Stimulated activated naive CD8-positive, alpha-beta T cell treated with anti-CD3 and anti-CD28 coated beads, Interleukin-15, amount 100 ng/mL, for 72 hours (primary cell): ENCODE data around the gene ZNF423.

ENCODE experiments used
- ATAC-seq: fragments of 150-1000 bp; cut with Tn5 transposase; 2 replicates; pipeline ENCODE4 v1.10.0; 2021; ENCODE audit warnings: mild to moderate bottlenecking, moderate library complexity
- DNase-seq, 2 donors: peaks; one replicate each; pipeline ENCODE4 v3.0.0; 2021 to 2022
- H3K27ac Mint-ChIP-seq, 2 donors: one replicate each; pipeline ENCODE4 v1.8.0; 2022; ENCODE audit warnings: mild to moderate bottlenecking in 2 of 2, mixed read lengths in 2 of 2, moderate library complexity in 2 of 2
- H3K27me3 Mint-ChIP-seq: one replicate; pipeline ENCODE4 v1.8.0; 2022; ENCODE audit warnings: mixed read lengths
- H3K4me1 Mint-ChIP-seq: one replicate; pipeline ENCODE4 v1.8.0; 2022; ENCODE audit warnings: mild to moderate bottlenecking, mixed read lengths
- H3K4me3 Mint-ChIP-seq, 2 donors: one replicate each; pipeline ENCODE4 v1.8.0; 2022; ENCODE audit warnings: mild to moderate bottlenecking in 2 of 2, mixed read lengths in 2 of 2, moderate library complexity in 1 of 2
- H3K9me3 Mint-ChIP-seq, 2 donors: one replicate each; pipeline ENCODE4 v1.8.0; 2022; ENCODE audit warnings: mixed read lengths in 2 of 2

ZNF423 gene

DNA sequence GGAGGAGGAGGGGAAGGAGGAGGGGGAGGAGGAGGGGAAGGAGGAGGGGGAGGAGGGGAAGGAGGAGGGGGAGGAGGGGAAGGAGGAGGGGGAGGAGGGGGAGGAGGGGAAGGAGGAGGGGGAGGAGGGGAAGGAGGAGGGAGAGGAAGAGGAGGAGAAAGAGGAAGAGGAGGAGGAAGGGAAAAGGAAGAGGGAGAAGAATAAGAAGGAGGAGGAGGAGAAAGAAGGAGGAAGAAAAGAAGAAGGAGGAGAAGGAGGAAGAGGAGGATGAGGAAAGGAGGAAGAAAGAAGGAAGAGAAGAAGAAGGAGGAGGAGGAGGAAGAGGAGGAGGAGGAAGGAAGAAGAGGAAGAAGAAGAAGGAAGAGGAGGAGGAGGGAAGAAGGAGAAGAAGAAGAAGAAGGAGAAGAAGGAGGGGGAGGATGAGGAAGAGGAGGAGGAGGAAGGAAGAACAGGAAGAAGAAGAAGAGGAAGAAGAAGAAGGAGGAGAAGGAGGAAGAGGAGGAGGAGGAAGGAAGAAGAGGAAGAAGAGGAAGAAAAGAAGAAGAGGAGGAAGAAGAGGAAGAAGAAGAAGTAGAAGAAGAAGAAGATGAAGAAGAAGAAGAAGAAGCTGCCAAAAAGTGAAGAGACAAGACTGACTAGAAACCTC, 378.5 kb downstream of the ZNF423 start:
- Mint-ChIP-seq H3K27ac (no peak overlapping the region), H3K4me1 (peaks cover under 1% of the 10 kb centered on the region), H3K4me3 (no peak overlapping the region), H3K27me3 (peaks cover under 1% of the 10 kb centered on the region), H3K9me3 (no peaks in the 10 kb centered on the region)
- ATAC-seq (no peak), DNase-seq (no peak)

DNA sequence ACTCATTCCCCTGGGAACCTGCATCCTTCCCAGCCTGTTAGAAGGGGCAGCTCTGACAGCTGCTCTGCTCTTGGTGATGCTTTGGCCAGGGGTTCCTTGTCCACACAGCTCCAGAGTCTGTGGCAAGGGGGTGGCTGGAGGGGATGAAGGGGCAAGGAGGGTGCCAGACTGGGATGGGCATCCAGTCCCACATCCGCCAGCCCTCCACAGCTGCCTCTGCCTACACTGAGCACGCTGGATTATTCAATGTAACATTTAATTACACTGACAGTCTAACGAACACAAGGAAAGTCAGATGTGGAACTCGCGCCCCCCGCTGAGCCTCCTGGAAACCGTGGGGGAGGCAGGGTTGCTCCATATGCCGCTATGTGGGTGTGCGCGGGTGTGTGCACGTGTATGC, 381.2 kb downstream of the ZNF423 start:
- no peaks in the 10 kb centered on the region for H3K27me3 Mint-ChIP-seq
- DNase-seq, result no peak
- ATAC-seq, result no peak

DNA sequence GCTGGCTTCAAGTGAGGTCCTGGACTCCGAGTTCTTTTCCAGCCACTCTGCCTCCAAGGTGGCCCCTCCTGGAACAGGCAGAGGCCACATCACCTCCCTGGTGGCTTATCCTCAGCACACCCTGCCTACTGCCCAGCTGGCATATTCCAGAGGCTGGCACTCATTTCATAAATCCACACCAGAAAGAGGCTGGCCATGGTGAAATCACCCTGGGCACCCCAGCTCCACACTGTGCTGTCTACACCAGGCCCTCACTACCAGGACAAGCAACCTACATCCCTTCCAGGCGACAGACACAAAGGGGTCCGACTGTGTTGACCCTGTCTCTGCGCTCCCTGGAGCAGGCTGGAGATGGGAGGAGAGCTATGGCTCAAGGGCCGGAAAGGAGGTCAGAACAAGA, 382.1 kb downstream of the ZNF423 start:
- DNase-seq (no peak), ATAC-seq (no peak)
- H3K4me1 Mint-ChIP-seq, result no peaks in the 10 kb centered on the region
- H3K4me3 Mint-ChIP-seq, result no peak overlapping the region
- no peaks in the 10 kb centered on the region for H3K9me3 Mint-ChIP-seq
- H3K27ac Mint-ChIP-seq, result no peak overlapping the region
- H3K27me3 Mint-ChIP-seq, result no peaks in the 10 kb centered on the region

More for the DNA sequence above, 381.2 kb downstream of the ZNF423 start:
- H3K4me3 Mint-ChIP-seq, result no peak overlapping the region
- H3K27ac Mint-ChIP-seq, result no peak overlapping the region
- H3K9me3 Mint-ChIP-seq, result no peaks in the 10 kb centered on the region
- H3K4me1 Mint-ChIP-seq, result no peaks in the 10 kb centered on the region

DNA sequence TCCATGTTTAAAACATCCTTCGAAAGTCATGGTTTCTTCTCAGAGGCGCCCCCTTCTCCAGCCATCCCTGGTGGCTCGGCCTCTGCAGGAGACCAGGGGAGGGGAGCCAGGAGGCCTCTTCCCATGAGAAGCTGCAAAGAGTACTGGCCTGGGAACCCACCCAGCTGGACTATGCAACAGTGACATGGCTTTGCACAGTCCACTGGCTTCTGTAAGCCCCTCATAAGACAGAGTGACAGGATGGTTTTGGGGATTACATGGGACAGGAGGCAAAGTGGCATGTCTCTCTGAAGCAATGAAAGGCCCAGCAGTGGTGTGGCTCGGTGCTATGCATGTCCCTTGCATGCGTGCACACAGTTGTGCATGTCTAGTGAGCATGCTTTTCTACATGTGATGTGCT, 382.8 kb downstream of the ZNF423 start:
- H3K27me3 Mint-ChIP-seq, result no peaks in the 10 kb centered on the region
- DNase-seq, result no peak
- H3K27ac Mint-ChIP-seq, result no peak overlapping the region
- no peak for ATAC-seq
- no peaks in the 10 kb centered on the region for H3K9me3 Mint-ChIP-seq
- no peaks in the 10 kb centered on the region for H3K4me1 Mint-ChIP-seq
- H3K4me3 Mint-ChIP-seq, result no peak overlapping the region

GRCh38 chr16:49472598-49472997, 383.3 kb downstream of the ZNF423 start:
- H3K9me3 Mint-ChIP-seq, result no peaks in the 10 kb centered on the region
- H3K4me1 Mint-ChIP-seq, result no peaks in the 10 kb centered on the region
- DNase-seq, result no peak
- no peak overlapping the region for H3K4me3 Mint-ChIP-seq
- no peaks in the 10 kb centered on the region for H3K27me3 Mint-ChIP-seq
- H3K27ac Mint-ChIP-seq, result no peak overlapping the region
- no peak for ATAC-seq

- Mint-ChIP-seq H3K27me3 (no peaks in the 10 kb centered on the region), H3K4me1 (no peaks in the 10 kb centered on the region), H3K27ac (no peak overlapping the region), H3K9me3 (no peaks in the 10 kb centered on the region), H3K4me3 (no peak overlapping the region)
- DNase-seq (no peak), ATAC-seq (no peak)
Observed at GRCh38 chr16:49471038-49471727, 384.7 kb downstream of the ZNF423 start.

DNA sequence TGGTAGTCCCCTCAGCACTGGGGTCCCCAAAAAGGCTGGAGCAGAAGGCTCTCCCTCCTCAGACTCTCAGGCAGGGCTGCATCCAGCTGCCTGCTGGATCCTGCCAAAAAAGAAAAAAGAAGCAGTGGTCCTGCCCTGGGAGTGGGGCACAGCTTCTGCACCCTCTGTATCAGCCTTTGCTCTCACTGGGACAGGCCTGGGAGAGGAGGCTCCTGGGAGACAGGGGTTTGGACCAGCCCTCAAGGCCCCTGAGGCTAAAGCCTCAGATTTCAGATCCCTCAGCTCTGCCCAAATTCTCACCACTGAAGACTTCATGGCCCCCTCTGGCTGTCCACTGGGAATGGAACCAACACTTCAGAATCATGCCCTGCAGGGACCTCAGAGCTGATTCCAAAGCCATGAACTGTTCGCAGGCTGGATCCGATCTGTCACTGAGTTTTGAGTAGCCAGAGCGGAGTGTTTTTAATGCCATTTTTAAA, 385.4 kb downstream of the ZNF423 start:
- no peak overlapping the region for H3K4me3 Mint-ChIP-seq
- no peaks in the 10 kb centered on the region for H3K4me1 Mint-ChIP-seq
- ATAC-seq (no peak), DNase-seq (no peak)
- no peaks in the 10 kb centered on the region for H3K27me3 Mint-ChIP-seq
- no peaks in the 10 kb centered on the region for H3K9me3 Mint-ChIP-seq
- no peak overlapping the region for H3K27ac Mint-ChIP-seq

DNA sequence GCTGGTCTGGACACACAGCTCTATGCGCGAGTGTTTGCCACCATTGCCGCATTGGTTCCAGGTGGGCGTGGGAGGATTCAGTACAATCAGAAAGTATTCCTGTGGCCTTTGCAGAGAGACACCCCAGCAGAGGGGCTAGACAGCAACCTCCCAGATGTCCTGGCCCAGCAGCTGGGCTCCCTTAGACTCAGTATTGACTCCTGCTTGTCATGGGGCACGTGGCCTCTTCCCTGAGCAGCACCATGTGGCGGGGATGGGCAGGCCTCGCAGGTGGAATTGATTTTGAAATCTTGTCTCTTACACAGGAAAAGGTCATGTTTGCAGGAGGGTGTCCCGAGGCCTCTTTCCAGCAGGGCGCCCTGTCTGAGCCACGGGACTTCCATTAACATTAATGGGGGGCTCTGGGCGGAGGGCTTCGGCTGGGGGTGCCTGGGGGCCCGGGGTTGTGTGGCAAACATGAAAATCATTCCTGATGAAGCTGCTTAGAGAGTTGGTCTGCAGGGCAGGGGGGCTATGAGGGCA, 385.9 kb downstream of the ZNF423 start:
- Mint-ChIP-seq H3K9me3 (no peaks in the 10 kb centered on the region), H3K4me1 (peaks cover under 1% of the 10 kb centered on the region), H3K4me3 (no peak overlapping the region), H3K27me3 (no peaks in the 10 kb centered on the region), H3K27ac (peak overlapping the region in 1 of 2 donors; percentile 39)
- no peak for DNase-seq
- ATAC-seq, result no peak

DNA sequence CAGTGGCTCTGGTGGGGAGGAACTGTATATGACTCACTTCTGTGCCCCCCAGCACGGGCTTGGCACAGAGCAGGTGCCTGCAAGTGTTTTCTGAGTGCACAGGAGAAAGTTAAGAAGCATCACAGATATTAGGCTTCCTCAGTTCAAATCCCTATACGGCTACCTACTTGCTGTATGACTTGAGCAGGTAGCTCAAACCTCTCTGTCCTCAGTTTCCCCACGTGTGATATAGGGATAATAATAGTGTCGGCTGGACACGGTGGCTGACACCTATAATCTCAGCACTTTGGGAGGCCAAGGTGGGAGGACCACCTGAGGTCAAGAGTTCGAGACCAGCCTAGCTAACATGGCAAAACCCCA, 386.6 kb downstream of the ZNF423 start:
- no peak for DNase-seq
- Mint-ChIP-seq H3K27me3 (no peaks in the 10 kb centered on the region), H3K4me3 (no peak overlapping the region), H3K9me3 (no peaks in the 10 kb centered on the region), H3K4me1 (peaks cover 7% of the 10 kb centered on the region), H3K27ac (no peak overlapping the region)
- ATAC-seq, result no peak

DNA sequence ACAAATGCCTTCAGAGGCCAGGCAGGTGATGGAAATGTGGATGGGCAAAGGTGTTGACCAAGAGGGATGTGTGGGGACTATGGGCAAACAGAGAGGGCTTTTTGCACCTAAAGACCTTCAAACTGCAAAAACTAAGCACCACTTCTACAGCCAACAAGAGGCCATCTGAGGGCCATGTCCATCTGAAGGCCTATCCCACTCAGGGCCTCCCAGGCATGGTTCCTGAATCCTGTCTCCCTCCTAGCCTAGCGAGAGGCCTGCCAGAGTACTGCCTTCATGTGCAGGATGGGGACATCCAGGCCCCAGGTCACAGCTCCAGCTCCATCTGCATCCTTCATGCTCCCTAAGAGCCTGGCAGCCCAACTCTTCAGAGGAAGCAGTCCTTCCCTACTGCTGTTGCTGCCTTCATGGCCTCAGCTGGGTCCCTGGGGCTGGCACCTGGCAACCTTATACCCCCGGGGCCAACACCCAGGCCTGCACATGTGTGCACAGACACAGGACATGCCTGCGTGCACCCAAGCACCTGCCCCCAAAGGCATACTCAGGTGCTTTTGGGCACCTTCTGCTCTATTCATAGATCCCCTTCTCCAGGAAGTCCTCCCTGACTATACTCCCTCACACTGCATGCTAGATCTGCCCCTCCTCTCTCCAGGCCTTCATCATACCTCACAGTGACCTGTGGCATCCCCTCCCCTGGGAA, 387.2 kb downstream of the ZNF423 start:
- no peak overlapping the region for H3K4me3 Mint-ChIP-seq
- DNase-seq (no peak), ATAC-seq (no peak)
- H3K9me3 Mint-ChIP-seq, result no peaks in the 10 kb centered on the region
- H3K4me1 Mint-ChIP-seq, result peaks cover 12% of the 10 kb centered on the region
- H3K27ac Mint-ChIP-seq, result no peak overlapping the region
- no peaks in the 10 kb centered on the region for H3K27me3 Mint-ChIP-seq

DNA sequence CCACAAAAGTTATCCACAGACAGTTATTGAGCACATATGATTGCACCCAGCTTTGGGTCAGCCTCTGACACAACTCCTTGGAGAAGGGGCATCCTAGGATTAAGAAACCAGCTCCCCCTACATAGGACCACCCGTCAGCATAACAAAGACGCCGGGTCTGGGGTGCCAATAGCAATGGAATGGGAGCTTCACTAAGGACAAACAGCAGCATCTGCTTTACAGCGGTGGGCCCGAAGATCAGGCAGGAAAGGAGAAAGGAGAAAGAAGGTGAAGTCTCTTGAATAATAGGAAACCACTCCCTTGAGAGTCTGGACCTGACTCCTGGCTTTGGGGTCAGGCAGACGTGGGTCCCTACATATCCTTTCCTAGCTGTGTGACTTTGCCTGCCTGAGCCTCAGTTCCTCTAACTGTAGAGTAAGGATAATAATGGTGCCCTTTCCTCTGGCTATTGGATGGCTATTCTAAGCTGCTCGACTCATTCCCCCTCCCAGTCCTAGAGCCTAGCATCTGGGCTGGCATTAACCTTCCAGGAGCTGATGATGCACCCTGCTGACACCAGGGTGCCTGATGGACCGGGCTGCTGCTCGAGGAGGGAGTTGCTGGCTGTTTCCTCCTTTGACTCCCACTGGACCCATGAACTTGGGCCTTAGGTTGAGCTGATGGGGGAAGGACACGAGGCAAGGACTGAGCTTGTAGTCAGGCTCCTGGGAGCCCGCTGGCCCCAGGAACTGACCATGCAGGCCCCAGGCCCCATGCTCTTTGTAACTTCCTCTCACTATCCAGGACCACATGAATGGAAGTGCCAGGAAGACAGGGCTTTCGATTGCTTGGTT, 388.2 kb downstream of the ZNF423 start:
- peaks cover 22% of the 10 kb centered on the region for H3K4me1 Mint-ChIP-seq
- no peak for ATAC-seq
- H3K27ac Mint-ChIP-seq, result peak overlapping the region in 1 of 2 donors; percentile 38
- no peaks in the 10 kb centered on the region for H3K9me3 Mint-ChIP-seq
- DNase-seq, result no peak
- no peak overlapping the region for H3K4me3 Mint-ChIP-seq
- H3K27me3 Mint-ChIP-seq, result no peaks in the 10 kb centered on the region

- DNase-seq, result no peak
- H3K27ac Mint-ChIP-seq, result no peak overlapping the region
- H3K27me3 Mint-ChIP-seq, result no peaks in the 10 kb centered on the region
- no peak overlapping the region for H3K4me3 Mint-ChIP-seq
- H3K9me3 Mint-ChIP-seq, result no peaks in the 10 kb centered on the region
- ATAC-seq, result no peak
- peaks cover 31% of the 10 kb centered on the region for H3K4me1 Mint-ChIP-seq
Observed at GRCh38 chr16:49466881-49467280, 389.0 kb downstream of the ZNF423 start.

DNA sequence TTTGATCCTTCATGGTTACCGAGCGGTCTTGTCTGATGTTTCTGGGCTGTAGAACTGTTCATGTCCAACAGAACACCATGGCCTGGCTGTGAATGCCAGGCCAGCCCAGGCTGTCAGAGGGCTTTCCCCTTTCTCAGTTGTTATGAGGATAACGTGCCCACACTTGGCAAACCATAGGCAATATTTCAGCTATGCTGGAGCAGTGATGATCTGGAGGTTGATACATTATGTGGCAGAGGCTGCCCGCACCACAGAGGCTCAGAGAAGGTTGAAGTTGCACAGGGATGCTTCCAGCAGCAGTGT, 389.4 kb downstream of the ZNF423 start:
- no peak overlapping the region for H3K4me3 Mint-ChIP-seq
- DNase-seq, result no peak
- no peaks in the 10 kb centered on the region for H3K9me3 Mint-ChIP-seq
- peaks cover 35% of the 10 kb centered on the region for H3K4me1 Mint-ChIP-seq
- H3K27me3 Mint-ChIP-seq, result no peaks in the 10 kb centered on the region
- ATAC-seq, result no peak
- H3K27ac Mint-ChIP-seq, result peak overlapping the region in 1 of 2 donors; percentile 73

- Mint-ChIP-seq H3K4me3 (no peak overlapping the region), H3K27ac (peak overlapping the region in 1 of 2 donors; percentile 94)
- no peak for DNase-seq
Observed at GRCh38 chr16:49465661-49466528, 390.0 kb downstream of the ZNF423 start.

More at GRCh38 chr16:49465661-49466528, 390.0 kb downstream of the ZNF423 start:
- H3K9me3 Mint-ChIP-seq, result no peaks in the 10 kb centered on the region
- no peak for ATAC-seq
- peaks cover 41% of the 10 kb centered on the region for H3K4me1 Mint-ChIP-seq
- no peaks in the 10 kb centered on the region for H3K27me3 Mint-ChIP-seq
